Activated naive CD4-positive, alpha-beta T cell treated with anti-CD3 and anti-CD28 coated beads, Interleukin-2, amount 50 U/mL, for 16 hours (primary cell): ENCODE measurements around the gene GABRQ.
"Not testable (repeated sequence)": the region's sequence is repeated elsewhere in the genome, so short reads cannot be mapped to it uniquely, and the experiment has no call there.

Experiments used
- DNase-seq: peaks from one replicate; pipeline ENCODE4 v3.0.0-alpha.2; 2020

The GABRQ gene

GRCh38 chrX:152663086-152663485, 25.4 kb downstream of the GABRQ start:
- no peak for DNase-seq

- DNase-seq, result no peak
Measured at GRCh38 chrX:152674135-152674534, 36.4 kb downstream of the GABRQ start.

- not testable (repeated sequence) for DNase-seq
Measured at GRCh38 chrX:152674652-152675051, 37.0 kb downstream of the GABRQ start.

- DNase-seq, result not testable (repeated sequence)
Measured at GRCh38 chrX:152681012-152681411, 43.3 kb downstream of the GABRQ start.

GRCh38 chrX:152697952-152698931, 60.5 kb downstream of the GABRQ start, which contains the start of gene MAGEA3:
Gene MAGEA3 (plus strand): TSS chrX:152698794. CDS start chrX:152700833, 2,039 bp downstream.
- DNase-seq, result not testable (repeated sequence)

GRCh38 chrX:152700390-152700789, 62.7 kb downstream of the GABRQ start:
- DNase-seq, result not testable (repeated sequence)

- DNase-seq, result not testable (repeated sequence)
Measured at GRCh38 chrX:152706500-152706899, 68.8 kb downstream of the GABRQ start.
